Measurements from ENCODE around the gene APOL6. TPM values are rescaled to one million over a fixed set of nuclear protein-coding genes. Genes with fewer than 3 reads are reported as not detected.
"Not testable (repeated sequence)": the region's sequence is repeated elsewhere in the genome, so short reads cannot be mapped to it uniquely, and the experiment has no call there.

Gene APOL6
- polyA plus RNA-seq, 3 donors = 4.1 to 4.3 (median 4.2) TPM

- no peak for DNase-seq (ENCODE audit: low read depth in 3 of 3, low spot score in 2 of 3)
These were observed 31.0 kb upstream of the APOL6 start, which contains the start of gene MB for GRCh38 chr22:35617137-35617755. Gene MB (minus strand): TSS chr22:35617329. CDS start chr22:35617257, 72 bp downstream.

- DNase-seq (ENCODE audit: low read depth in 3 of 3, low spot score in 2 of 3) = no peak
These were observed 29.6 kb upstream of the APOL6 start for GRCh38 chr22:35618427-35619223.

GRCh38 chr22:35619336-35620094, 28.7 kb upstream of the APOL6 start:
- no peak for DNase-seq (ENCODE audit: low read depth in 3 of 3, low spot score in 2 of 3)

GRCh38 chr22:35620624-35621251, 27.5 kb upstream of the APOL6 start:
- peak in 1 of 3 donors; percentile 44 for DNase-seq (ENCODE audit: low read depth in 3 of 3, low spot score in 2 of 3)

- no peak for DNase-seq (ENCODE audit: low read depth in 3 of 3, low spot score in 2 of 3)
These were observed 26.8 kb upstream of the APOL6 start for GRCh38 chr22:35621451-35621850.

- no peak for DNase-seq (ENCODE audit: low read depth in 3 of 3, low spot score in 2 of 3)
These were observed 25.9 kb upstream of the APOL6 start for GRCh38 chr22:35622191-35622913.

GRCh38 chr22:35623885-35624284, 24.4 kb upstream of the APOL6 start:
- DNase-seq (ENCODE audit: low read depth in 3 of 3, low spot score in 2 of 3) = not testable (repeated sequence)

- DNase-seq (ENCODE audit: low read depth in 3 of 3, low spot score in 2 of 3) = no peak
These were observed 23.7 kb upstream of the APOL6 start for GRCh38 chr22:35624547-35624946.

- DNase-seq (ENCODE audit: low read depth in 3 of 3, low spot score in 2 of 3) = no peak
These were observed 22.3 kb upstream of the APOL6 start for GRCh38 chr22:35625763-35626432.

GRCh38 chr22:35627267-35628041, 20.8 kb upstream of the APOL6 start:
- DNase-seq (ENCODE audit: low read depth in 3 of 3, low spot score in 2 of 3) = peak in 1 of 3 donors; percentile 74

GRCh38 chr22:35628732-35629131, 19.5 kb upstream of the APOL6 start:
- DNase-seq (ENCODE audit: low read depth in 3 of 3, low spot score in 2 of 3) = no peak

GRCh38 chr22:35629406-35630216, 18.6 kb upstream of the APOL6 start:
- no peak for DNase-seq (ENCODE audit: low read depth in 3 of 3, low spot score in 2 of 3)

- DNase-seq (ENCODE audit: low read depth in 3 of 3, low spot score in 2 of 3) = no peak
These were observed 17.9 kb upstream of the APOL6 start for GRCh38 chr22:35630387-35630793.

- DNase-seq (ENCODE audit: low read depth in 3 of 3, low spot score in 2 of 3) = no peak
These were observed 17.4 kb upstream of the APOL6 start for GRCh38 chr22:35630891-35631290.

GRCh38 chr22:35631597-35631996, 16.6 kb upstream of the APOL6 start:
- DNase-seq (ENCODE audit: low read depth in 3 of 3, low spot score in 2 of 3) = no peak

GRCh38 chr22:35632935-35633334, 15.3 kb upstream of the APOL6 start:
- DNase-seq (ENCODE audit: low read depth in 3 of 3, low spot score in 2 of 3) = no peak

- DNase-seq (ENCODE audit: low read depth in 3 of 3, low spot score in 2 of 3) = no peak
These were observed 14.7 kb upstream of the APOL6 start for GRCh38 chr22:35633520-35633919.

- DNase-seq (ENCODE audit: low read depth in 3 of 3, low spot score in 2 of 3) = no peak
These were observed 14.2 kb upstream of the APOL6 start for GRCh38 chr22:35634015-35634414.
